HG02642 (cell line): ENCODE results near the gene RBP7.
A peak's percentile ranks its signal among the peaks of the same experiment; 100 is the strongest.
"Not testable (repeated sequence)": the region's sequence is repeated elsewhere in the genome, so short reads cannot be mapped to it uniquely, and the experiment has no call there.

Experiments
- ATAC-seq: cut with Tn5 transposase; IDR thresholded peaks from one replicate; pipeline ENCODE4 v1.9.1; 2021; ENCODE audit warnings: mild to moderate bottlenecking; ENCODE audit not compliant: unreplicated experiment, poor library complexity

The RBP7 gene

GRCh38 chr1:10027027-10027426 lies 30.0 kb downstream of the RBP7 start:
- no peak for ATAC-seq

- not testable (repeated sequence) for ATAC-seq
These were observed 32.0 kb downstream of the RBP7 start for GRCh38 chr1:10028956-10029500.

GRCh38 chr1:10031461-10031860 lies 34.4 kb downstream of the RBP7 start:
- no peak for ATAC-seq

- ATAC-seq = peak; percentile 98
These were observed 35.7 kb downstream of the RBP7 start, which contains the start of gene UBE4B for GRCh38 chr1:10032590-10033358. Gene UBE4B (plus strand): TSS chr1:10032958. CDS start chr1:10033671, 713 bp downstream.

GRCh38 chr1:10033359-10033845 lies 36.4 kb downstream of the RBP7 start:
- ATAC-seq = peak; percentile 20

- ATAC-seq = no peak
These were observed 45.7 kb downstream of the RBP7 start for GRCh38 chr1:10042746-10043145.

- no peak for ATAC-seq
These were observed 48.7 kb downstream of the RBP7 start for GRCh38 chr1:10045480-10046355.

GRCh38 chr1:10046356-10047085 lies 49.5 kb downstream of the RBP7 start:
- ATAC-seq = no peak

- ATAC-seq = no peak
These were observed 51.6 kb downstream of the RBP7 start for GRCh38 chr1:10048601-10049000.

- ATAC-seq = no peak
These were observed 53.6 kb downstream of the RBP7 start for GRCh38 chr1:10050611-10051010.

- ATAC-seq = no peak
These were observed 54.6 kb downstream of the RBP7 start for GRCh38 chr1:10051656-10052055.

- ATAC-seq = no peak
These were observed 55.3 kb downstream of the RBP7 start for GRCh38 chr1:10052347-10052746.

GRCh38 chr1:10054465-10054864 lies 57.4 kb downstream of the RBP7 start:
- no peak for ATAC-seq

- no peak for ATAC-seq
These were observed 59.6 kb downstream of the RBP7 start for GRCh38 chr1:10056599-10056987.

- ATAC-seq = no peak
These were observed 60.3 kb downstream of the RBP7 start for GRCh38 chr1:10057343-10057742.

- ATAC-seq = no peak
These were observed 60.8 kb downstream of the RBP7 start for GRCh38 chr1:10057796-10058195.

GRCh38 chr1:10059342-10059718 lies 62.3 kb downstream of the RBP7 start:
- no peak for ATAC-seq

- ATAC-seq = no peak
These were observed 63.5 kb downstream of the RBP7 start for GRCh38 chr1:10060311-10061100.

GRCh38 chr1:10061276-10061675 lies 64.2 kb downstream of the RBP7 start:
- no peak for ATAC-seq

GRCh38 chr1:10063878-10064277 lies 66.8 kb downstream of the RBP7 start:
- no peak for ATAC-seq
